Astrocyte (in vitro differentiated cells and primary cell): ENCODE data around the gene INSYN2A. TPM values are rescaled to one million over a fixed set of nuclear protein-coding genes. Genes with fewer than 3 reads are reported as not detected.

Source experiments
- DNase-seq: peaks from one replicate; pipeline ENCODE4 v3.0.0-alpha.2; 2010; ENCODE audit warnings: low read depth
- FAIRE-seq: peaks from 2 replicates; lab custom pipeline; 2011; peaks lifted over from hg19 to GRCh38; lab: Jason Lieb, UNC
- H2AFZ ChIP-seq: 2 replicates; pipeline ENCODE4 v1.6.0; 2012; ENCODE audit warnings: low read depth, low read length, inconsistent platforms
- H3K27ac ChIP-seq: 2 replicates; pipeline ENCODE4 v1.5.1; 2011; ENCODE audit warnings: low read depth, low read length, inconsistent platforms
- H3K27me3 ChIP-seq: 2 replicates; pipeline ENCODE4 v1.6.0; 2011; ENCODE audit warnings: low read length, inconsistent platforms; ENCODE audit not compliant: insufficient read depth
- H3K36me3 ChIP-seq: 2 replicates; pipeline ENCODE4 v1.5.1; 2011; ENCODE audit warnings: low read length, inconsistent platforms; ENCODE audit not compliant: insufficient read depth
- H3K4me1 ChIP-seq: 2 replicates; pipeline ENCODE4 v1.5.1; 2011; ENCODE audit warnings: low read length, inconsistent platforms; ENCODE audit not compliant: insufficient read depth
- H3K4me2 ChIP-seq: 2 replicates; pipeline ENCODE4 v1.6.0; 2012; ENCODE audit warnings: low read length, inconsistent platforms
- H3K4me3 ChIP-seq: 2 replicates; pipeline ENCODE4 v1.5.1; 2011; ENCODE audit warnings: low read depth, mild to moderate bottlenecking, low read length, inconsistent platforms; ENCODE audit not compliant: insufficient read depth
- H3K79me2 ChIP-seq: 2 replicates; pipeline ENCODE4 v1.6.0; 2012; ENCODE audit warnings: mild to moderate bottlenecking, low read length, inconsistent platforms; ENCODE audit not compliant: insufficient read depth
- H3K9ac ChIP-seq: 2 replicates; pipeline ENCODE4 v1.6.0; 2012; ENCODE audit warnings: mild to moderate bottlenecking, low read length, inconsistent platforms
- H3K9me3 ChIP-seq: 2 replicates; pipeline ENCODE4 v1.5.1; 2012; ENCODE audit warnings: low read depth, mild to moderate bottlenecking, low read length, inconsistent platforms; ENCODE audit not compliant: insufficient read depth
- H4K20me1 ChIP-seq: 2 replicates; pipeline ENCODE4 v1.6.0; 2012; ENCODE audit warnings: low read length, inconsistent platforms; ENCODE audit not compliant: insufficient read depth
- H3K27ac Mint-ChIP-seq: one replicate; pipeline ENCODE4 v1.8.0; 2021; ENCODE audit warnings: mild to moderate bottlenecking, mixed read lengths; ENCODE audit not compliant: unreplicated experiment
- H3K27me3 Mint-ChIP-seq: one replicate; pipeline ENCODE4 v1.8.0; 2021; ENCODE audit warnings: low read depth, mixed read lengths; ENCODE audit not compliant: unreplicated experiment
- H3K36me3 Mint-ChIP-seq: one replicate; pipeline ENCODE4 v1.8.0; 2021; ENCODE audit warnings: low read depth, mixed read lengths; ENCODE audit not compliant: unreplicated experiment
- H3K4me1 Mint-ChIP-seq: one replicate; pipeline ENCODE4 v1.8.0; 2021; ENCODE audit warnings: low read depth, mixed read lengths; ENCODE audit not compliant: unreplicated experiment
- H3K4me3 Mint-ChIP-seq: one replicate; pipeline ENCODE4 v1.8.0; 2021; ENCODE audit warnings: mild to moderate bottlenecking, moderate library complexity, mixed read lengths; ENCODE audit not compliant: unreplicated experiment
- H3K9me3 Mint-ChIP-seq: one replicate; pipeline ENCODE4 v1.8.0; 2021; ENCODE audit warnings: mild to moderate bottlenecking, mixed read lengths; ENCODE audit not compliant: unreplicated experiment
- EZH2 ChIP-seq: IDR thresholded peaks from 2 replicates; pipeline ENCODE4 v1.6.1; 2012; ENCODE audit warnings: mild to moderate bottlenecking, low read length, inconsistent platforms; ENCODE audit not compliant: insufficient read depth
- total RNA-seq: library from RNA; stranded (reverse); gene quantifications from 2 replicates; pipeline ENCODE4 v1.2.1, GENCODE V29; 2021
- TF ChIP-seq, protein P1 (sequence below): IDR thresholded peaks from 2 replicates; pipeline ENCODE4 v1.5.1; 2011; ENCODE audit warnings: low read depth, mild to moderate bottlenecking, inconsistent platforms, low read length, moderate library complexity; ENCODE audit not compliant: insufficient read depth

The INSYN2A gene
- total RNA-seq, 1 donor from 2014 or later = 0.41 TPM

DNA sequence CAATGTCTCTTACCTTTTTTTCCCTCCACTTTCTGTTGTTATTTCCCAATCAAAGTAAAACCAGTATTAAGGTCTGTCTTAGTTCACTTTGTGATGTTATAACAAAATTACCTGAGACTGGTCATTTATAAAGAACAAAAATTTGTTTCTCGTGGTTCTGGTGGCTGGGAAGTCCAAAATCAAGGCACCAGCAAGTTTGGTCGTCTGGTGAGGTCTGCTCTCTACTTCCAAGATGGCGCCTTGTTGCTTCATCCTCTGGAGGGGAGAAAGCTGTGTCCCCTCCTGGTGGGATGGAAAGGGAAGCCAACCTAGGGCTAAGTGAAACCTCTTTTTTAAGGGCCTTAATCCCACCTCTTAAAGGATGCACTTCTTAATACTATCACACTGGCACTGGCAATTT lies 22.3 kb upstream of the INSYN2A start:
- DNase-seq (no peak), FAIRE-seq (no peak)
- H3K27me3 ChIP-seq = no peaks in the 10 kb centered on the region
- H3K4me1 Mint-ChIP-seq = peaks cover 15% of the 10 kb centered on the region
- peaks cover 6% of the 10 kb centered on the region for H3K36me3 Mint-ChIP-seq
- H3K27ac Mint-ChIP-seq = no peak overlapping the region
- H3K4me3 ChIP-seq = no peak overlapping the region
- peaks cover 2% of the 10 kb centered on the region for H3K9me3 Mint-ChIP-seq
- no peak overlapping the region for H3K9ac ChIP-seq
- H3K27ac ChIP-seq = no peak overlapping the region
- no peaks in the 10 kb centered on the region for H3K9me3 ChIP-seq
- H3K4me2 ChIP-seq = no peak overlapping the region
- peaks cover 38% of the 10 kb centered on the region for H4K20me1 ChIP-seq
- H3K4me1 ChIP-seq = no peaks in the 10 kb centered on the region
- H3K4me3 Mint-ChIP-seq = no peak overlapping the region
- no peaks in the 10 kb centered on the region for H3K27me3 Mint-ChIP-seq
- H2AFZ ChIP-seq = no peak overlapping the region
- H3K36me3 ChIP-seq = peaks cover 3% of the 10 kb centered on the region
- no peaks in the 10 kb centered on the region for H3K79me2 ChIP-seq
- TF ChIP-seq, protein P1, sequence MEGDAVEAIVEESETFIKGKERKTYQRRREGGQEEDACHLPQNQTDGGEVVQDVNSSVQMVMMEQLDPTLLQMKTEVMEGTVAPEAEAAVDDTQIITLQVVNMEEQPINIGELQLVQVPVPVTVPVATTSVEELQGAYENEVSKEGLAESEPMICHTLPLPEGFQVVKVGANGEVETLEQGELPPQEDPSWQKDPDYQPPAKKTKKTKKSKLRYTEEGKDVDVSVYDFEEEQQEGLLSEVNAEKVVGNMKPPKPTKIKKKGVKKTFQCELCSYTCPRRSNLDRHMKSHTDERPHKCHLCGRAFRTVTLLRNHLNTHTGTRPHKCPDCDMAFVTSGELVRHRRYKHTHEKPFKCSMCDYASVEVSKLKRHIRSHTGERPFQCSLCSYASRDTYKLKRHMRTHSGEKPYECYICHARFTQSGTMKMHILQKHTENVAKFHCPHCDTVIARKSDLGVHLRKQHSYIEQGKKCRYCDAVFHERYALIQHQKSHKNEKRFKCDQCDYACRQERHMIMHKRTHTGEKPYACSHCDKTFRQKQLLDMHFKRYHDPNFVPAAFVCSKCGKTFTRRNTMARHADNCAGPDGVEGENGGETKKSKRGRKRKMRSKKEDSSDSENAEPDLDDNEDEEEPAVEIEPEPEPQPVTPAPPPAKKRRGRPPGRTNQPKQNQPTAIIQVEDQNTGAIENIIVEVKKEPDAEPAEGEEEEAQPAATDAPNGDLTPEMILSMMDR = no peak

GRCh38 chr10:127216786-127217185 lies 20.4 kb upstream of the INSYN2A start:
- Mint-ChIP-seq H3K27ac (no peak overlapping the region), H3K36me3 (peaks cover 6% of the 10 kb centered on the region), H3K4me3 (no peak overlapping the region), H3K4me1 (peaks cover 15% of the 10 kb centered on the region), H3K9me3 (peaks cover 2% of the 10 kb centered on the region), H3K27me3 (no peaks in the 10 kb centered on the region)
- H3K36me3 ChIP-seq = peaks cover 3% of the 10 kb centered on the region
- no peaks in the 10 kb centered on the region for H3K4me1 ChIP-seq
- no peaks in the 10 kb centered on the region for H3K27me3 ChIP-seq
- H3K4me2 ChIP-seq = peak overlapping the region; percentile 23
- DNase-seq = peak; percentile 30
- peaks cover 26% of the 10 kb centered on the region for H4K20me1 ChIP-seq
- H3K79me2 ChIP-seq = no peaks in the 10 kb centered on the region
- H3K9me3 ChIP-seq = no peaks in the 10 kb centered on the region
- FAIRE-seq = no peak
- H3K4me3 ChIP-seq = no peak overlapping the region
- H3K9ac ChIP-seq = no peak overlapping the region
- H3K27ac ChIP-seq = no peak overlapping the region
- no peak for TF ChIP-seq EZH2
- TF ChIP-seq, protein P1 = no peak
- H2AFZ ChIP-seq = no peak overlapping the region

DNA sequence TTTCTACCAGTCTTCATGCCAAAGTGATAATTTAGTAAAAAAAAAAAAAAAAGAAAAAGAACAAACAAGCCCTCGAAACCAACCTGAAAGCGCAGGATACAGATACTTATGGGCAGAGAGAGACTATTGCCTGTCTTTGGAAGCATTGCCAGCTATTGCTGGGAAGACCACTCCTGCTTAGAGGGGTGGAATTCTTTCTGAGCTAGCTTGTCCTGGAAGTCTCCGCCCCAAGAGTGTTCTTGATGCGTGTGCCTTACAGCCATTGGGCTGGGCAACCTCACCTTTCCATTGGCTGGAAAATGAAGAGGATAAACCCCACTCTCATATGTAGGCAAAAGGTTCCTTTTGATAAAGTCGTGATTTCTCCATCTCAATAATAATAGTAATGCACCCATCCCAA lies 19.9 kb upstream of the INSYN2A start:
- Histone ChIP-seq H3K4me2 (no peak overlapping the region), H3K4me3 (no peak overlapping the region), H3K36me3 (peaks cover 3% of the 10 kb centered on the region), H3K27ac (no peak overlapping the region), H3K27me3 (no peaks in the 10 kb centered on the region), H3K9ac (no peak overlapping the region), H4K20me1 (peaks cover 22% of the 10 kb centered on the region), H2AFZ (no peak overlapping the region), H3K79me2 (no peaks in the 10 kb centered on the region), H3K4me1 (no peaks in the 10 kb centered on the region), H3K9me3 (no peaks in the 10 kb centered on the region)
- FAIRE-seq = no peak
- DNase-seq = no peak
- Mint-ChIP-seq H3K27ac (no peak overlapping the region), H3K9me3 (peaks cover 2% of the 10 kb centered on the region), H3K4me3 (no peak overlapping the region), H3K4me1 (peaks cover 15% of the 10 kb centered on the region), H3K27me3 (no peaks in the 10 kb centered on the region), H3K36me3 (peaks cover 6% of the 10 kb centered on the region)
- TF ChIP-seq EZH2 = no peak
- TF ChIP-seq, protein P1 = no peak
